IPS-NIHi7 (cell line): Measurements from ENCODE around the gene WASF2.
"Not testable (repeated sequence)": the region's sequence is repeated elsewhere in the genome, so short reads cannot be mapped to it uniquely, and the experiment has no call there.

ENCODE experiments used
- DNase-seq: peaks from one replicate; pipeline ENCODE4 v3.0.0; 2012; ENCODE audit warnings: mixed read lengths; ENCODE audit errors: extremely low spot score

Gene WASF2

GRCh38 chr1:27489973-27490741, at the start of gene WASF2:
Gene WASF2 (minus strand): TSS chr1:27490167. CDS start chr1:27428890, 61,277 bp downstream.
- peak; percentile 95 for DNase-seq

- DNase-seq, result no peak
These were observed 48.8 kb upstream of the WASF2 start for GRCh38 chr1:27538793-27539192.

- DNase-seq, result not testable (repeated sequence)
These were observed 48.3 kb upstream of the WASF2 start for GRCh38 chr1:27538305-27538676.

- peak; percentile 71 for DNase-seq
These were observed 46.8 kb upstream of the WASF2 start for GRCh38 chr1:27536767-27537166.

- no peak for DNase-seq
These were observed 46.2 kb upstream of the WASF2 start for GRCh38 chr1:27536010-27536757.

- no peak for DNase-seq
These were observed 45.4 kb upstream of the WASF2 start for GRCh38 chr1:27535386-27535785.

- DNase-seq, result no peak
These were observed 42.2 kb upstream of the WASF2 start for GRCh38 chr1:27531959-27532685.

GRCh38 chr1:27530192-27530591, 40.2 kb upstream of the WASF2 start:
- DNase-seq, result no peak

- no peak for DNase-seq
These were observed 39.7 kb upstream of the WASF2 start for GRCh38 chr1:27529704-27530018.

- no peak for DNase-seq
These were observed 39.1 kb upstream of the WASF2 start for GRCh38 chr1:27528818-27529703.

- no peak for DNase-seq
These were observed 38.2 kb upstream of the WASF2 start for GRCh38 chr1:27527890-27528817.

GRCh38 chr1:27527223-27527889, 37.4 kb upstream of the WASF2 start:
- peak; percentile 90 for DNase-seq

- no peak for DNase-seq
These were observed 36.7 kb upstream of the WASF2 start for GRCh38 chr1:27526569-27527222.

- peak; percentile 78 for DNase-seq
These were observed 35.6 kb upstream of the WASF2 start for GRCh38 chr1:27525296-27526272.

GRCh38 chr1:27523337-27524020, 33.5 kb upstream of the WASF2 start:
- no peak for DNase-seq

- DNase-seq, result peak; percentile 65
These were observed 32.7 kb upstream of the WASF2 start for GRCh38 chr1:27522432-27523336.
